ENCODE data around the gene GRAMD1A. TPM values are rescaled to one million over a fixed set of nuclear protein-coding genes. Genes with fewer than 3 reads are reported as not detected.

The GRAMD1A gene
- polyA plus RNA-seq, 3 donors from 2014 or later, result 6.7 to 19.1 (median 7.8) TPM

DNA sequence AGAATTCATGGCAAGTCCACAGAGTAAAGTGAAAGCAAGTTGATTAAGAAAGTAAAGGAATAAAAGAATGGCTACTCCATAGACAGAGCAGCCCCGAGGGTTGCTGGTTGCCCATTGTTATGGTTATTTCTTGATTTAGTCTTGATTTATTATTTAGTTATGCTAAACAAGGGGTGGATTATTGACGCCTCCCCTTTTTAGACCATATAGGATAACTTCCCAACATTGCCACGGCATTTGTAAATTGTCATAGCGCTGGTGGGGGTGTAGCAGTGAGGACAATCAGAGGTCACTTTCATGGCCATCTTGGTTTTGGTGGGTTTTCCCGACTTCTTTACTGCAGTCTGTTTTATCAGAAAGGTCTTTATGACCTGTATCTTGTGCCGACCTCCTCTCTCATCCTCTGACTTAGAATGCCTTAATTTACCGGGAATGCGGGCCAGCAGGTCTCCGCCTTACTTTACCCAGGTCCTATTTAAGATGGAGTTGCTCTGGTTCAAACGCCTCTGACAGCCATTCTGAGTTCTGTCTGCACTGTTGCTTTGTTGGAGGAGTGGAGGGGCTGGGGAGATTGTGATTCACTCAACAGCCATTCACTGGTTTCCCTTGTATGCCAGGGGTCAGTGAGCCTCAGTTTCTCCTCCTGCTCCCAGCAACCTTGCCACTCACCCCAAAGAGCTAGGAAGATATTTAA, 69.0 kb downstream of the GRAMD1A start:
- peaks cover 0 to 10% (median 2%) of the 10 kb centered on the region in 6 donors for H3K9me3 Mint-ChIP-seq
- peaks cover 2 to 3% (median 2%) of the 10 kb centered on the region in 3 donors for H3K27me3 Mint-ChIP-seq (ENCODE audit: low read depth in 3 of 3)
- H3K4me3 Mint-ChIP-seq, result no peak overlapping the region
- H3K27ac Mint-ChIP-seq, result no peak overlapping the region
- no peak for DNase-seq
- no peaks in the 10 kb centered on the region for H3K36me3 Mint-ChIP-seq
- peaks cover 7 to 9% of the 10 kb centered on the region in 2 donors for H3K4me1 Mint-ChIP-seq

- Mint-ChIP-seq H3K4me3 (no peak overlapping the region), H3K36me3 (no peaks in the 10 kb centered on the region), H3K27ac (no peak overlapping the region), H3K27me3 (ENCODE audit: low read depth in 3 of 3) (peaks cover 2 to 3% (median 2%) of the 10 kb centered on the region in 3 donors), H3K9me3 (peaks cover 0 to 10% (median 2%) of the 10 kb centered on the region in 6 donors), H3K4me1 (peaks cover 7 to 9% of the 10 kb centered on the region in 2 donors)
- no peak for DNase-seq
Measured at GRCh38 chr19:35069696-35070095, 69.6 kb downstream of the GRAMD1A start.

DNA sequence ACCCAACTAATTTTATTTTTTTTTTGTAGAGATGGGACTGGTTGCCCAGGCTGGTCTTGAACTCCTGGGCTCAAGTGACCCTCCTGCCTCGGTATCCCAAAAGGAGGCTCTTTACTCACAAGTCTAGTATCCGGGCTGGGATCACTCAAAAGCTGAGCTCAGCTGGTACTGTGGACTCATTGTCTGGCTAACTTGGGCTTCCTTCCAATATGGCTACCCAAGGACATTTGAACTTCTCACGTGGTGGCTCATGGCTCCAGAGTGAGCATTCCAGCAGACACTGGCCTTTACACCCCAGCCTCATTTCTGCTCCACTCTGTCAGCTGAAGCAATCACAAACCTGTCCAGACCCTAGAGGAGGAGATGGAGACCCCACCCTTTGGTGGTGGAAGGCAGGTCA, 70.3 kb downstream of the GRAMD1A start:
- peaks cover 0 to 10% (median 2%) of the 10 kb centered on the region in 6 donors for H3K9me3 Mint-ChIP-seq
- no peak for DNase-seq
- H3K27me3 Mint-ChIP-seq (ENCODE audit: low read depth in 3 of 3), result peaks cover 0 to 5% (median 2%) of the 10 kb centered on the region in 3 donors
- H3K36me3 Mint-ChIP-seq, result no peaks in the 10 kb centered on the region
- H3K4me1 Mint-ChIP-seq, result peaks cover 7 to 9% of the 10 kb centered on the region in 2 donors
- no peak overlapping the region for H3K27ac Mint-ChIP-seq
- no peak overlapping the region for H3K4me3 Mint-ChIP-seq

- H3K36me3 Mint-ChIP-seq, result peaks cover 0 to 5% (median 0%) of the 10 kb centered on the region in 3 donors
- no peak overlapping the region for H3K4me3 Mint-ChIP-seq
- peaks cover 0 to 10% (median 3%) of the 10 kb centered on the region in 6 donors for H3K9me3 Mint-ChIP-seq
- H3K4me1 Mint-ChIP-seq, result peaks cover 8 to 18% of the 10 kb centered on the region in 2 donors
- H3K27me3 Mint-ChIP-seq (ENCODE audit: low read depth in 3 of 3), result peaks cover 0 to 4% (median 0%) of the 10 kb centered on the region in 3 donors
- no peak for DNase-seq
- no peak overlapping the region for H3K27ac Mint-ChIP-seq
Measured at GRCh38 chr19:35073516-35073915, 73.4 kb downstream of the GRAMD1A start.

- no peak overlapping the region for H3K4me3 Mint-ChIP-seq
- H3K9me3 Mint-ChIP-seq, result peaks cover 0 to 10% (median 3%) of the 10 kb centered on the region in 6 donors
- H3K27me3 Mint-ChIP-seq (ENCODE audit: low read depth in 3 of 3), result peaks cover 0 to 4% (median 0%) of the 10 kb centered on the region in 3 donors
- H3K4me1 Mint-ChIP-seq, result peaks cover 8 to 18% of the 10 kb centered on the region in 2 donors
- H3K27ac Mint-ChIP-seq, result no peak overlapping the region
- peaks cover 0 to 5% (median 0%) of the 10 kb centered on the region in 3 donors for H3K36me3 Mint-ChIP-seq
- DNase-seq, result no peak
Measured at GRCh38 chr19:35073941-35074340, 73.8 kb downstream of the GRAMD1A start.

GRCh38 chr19:35074426-35075201, 74.5 kb downstream of the GRAMD1A start:
- Mint-ChIP-seq H3K4me1 (peaks cover 8 to 18% of the 10 kb centered on the region in 2 donors), H3K36me3 (peaks cover 0 to 5% (median 0%) of the 10 kb centered on the region in 3 donors), H3K4me3 (no peak overlapping the region), H3K27ac (no peak overlapping the region), H3K9me3 (peaks cover 0 to 10% (median 3%) of the 10 kb centered on the region in 6 donors), H3K27me3 (ENCODE audit: low read depth in 3 of 3) (peaks cover 0 to 4% (median 0%) of the 10 kb centered on the region in 3 donors)
- no peak for DNase-seq

- H3K9me3 Mint-ChIP-seq, result peaks cover 0 to 5% (median 3%) of the 10 kb centered on the region in 6 donors
- H3K27ac Mint-ChIP-seq, result no peak overlapping the region
- peaks cover 0 to 4% (median 0%) of the 10 kb centered on the region in 3 donors for H3K27me3 Mint-ChIP-seq (ENCODE audit: low read depth in 3 of 3)
- no peak for DNase-seq
- peaks cover 0 to 5% (median 0%) of the 10 kb centered on the region in 3 donors for H3K36me3 Mint-ChIP-seq
- peaks cover 8 to 18% of the 10 kb centered on the region in 2 donors for H3K4me1 Mint-ChIP-seq
- no peak overlapping the region for H3K4me3 Mint-ChIP-seq
Measured at GRCh38 chr19:35075202-35076025, 75.3 kb downstream of the GRAMD1A start.

DNA sequence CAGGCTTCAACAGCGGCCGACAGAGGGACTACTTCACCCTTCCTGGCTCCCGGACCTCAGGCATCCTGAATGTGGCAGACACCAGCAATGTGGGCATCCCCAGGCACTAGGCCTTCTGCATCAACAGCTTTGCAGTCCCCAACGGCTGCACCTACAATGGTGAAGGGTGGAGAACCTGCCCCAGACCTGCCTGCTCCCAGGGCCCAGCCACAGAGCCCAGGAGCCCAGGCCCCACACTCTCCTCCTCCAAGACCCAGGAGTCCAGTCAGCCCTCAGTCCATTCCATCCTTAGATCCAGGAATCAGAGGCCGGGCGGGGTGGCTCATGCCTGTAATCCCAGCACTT, 75.9 kb downstream of the GRAMD1A start:
- Mint-ChIP-seq H3K4me3 (no peak overlapping the region), H3K4me1 (peaks cover 8 to 18% of the 10 kb centered on the region in 2 donors), H3K27me3 (ENCODE audit: low read depth in 3 of 3) (peaks cover 0 to 6% (median 0%) of the 10 kb centered on the region in 3 donors), H3K27ac (no peak overlapping the region), H3K9me3 (peaks cover 0 to 2% (median 0%) of the 10 kb centered on the region in 6 donors), H3K36me3 (peaks cover 0 to 5% (median 0%) of the 10 kb centered on the region in 3 donors)
- no peak for DNase-seq

Other genes with a start within 250 kb of the GRAMD1A start
- 1 to 10 TPM; 4.0 to 8.9 (median 8.8) TPM for gene ZNF599, start 227.1 kb upstream of the GRAMD1A start, polyA plus RNA-seq
- 1 to 10 TPM; 3.7 to 6.2 (median 4.7) TPM for gene ZNF30, start 73.4 kb upstream of the GRAMD1A start, polyA plus RNA-seq
- 10 to 100 TPM in 2 of 3 donors, 1 to 10 TPM in 1; 8.4 to 17.2 (median 10.6) TPM for gene ZNF792, start 36.1 kb upstream of the GRAMD1A start, polyA plus RNA-seq
- gene SCN1B, start 30.1 kb downstream of the GRAMD1A start, polyA plus RNA-seq, result under 1 TPM; 0.27 to 0.83 (median 0.58) TPM
- gene HPN, start 41.4 kb downstream of the GRAMD1A start, polyA plus RNA-seq, result not detected
- gene FXYD3, start 115.5 kb downstream of the GRAMD1A start, polyA plus RNA-seq, result not detected
- gene LGI4, start 134.7 kb downstream of the GRAMD1A start, polyA plus RNA-seq, result not detected
- under 1 TPM in 2 of 3 donors, not detected in 1; 0.53 to 0.83 TPM for gene FXYD1, start 138.5 kb downstream of the GRAMD1A start, polyA plus RNA-seq
- gene FXYD7, start 142.9 kb downstream of the GRAMD1A start, polyA plus RNA-seq, result 1 to 10 TPM; 2.1 to 4.1 (median 2.5) TPM
- 100 to 1,000 TPM; 262 to 427 (median 346) TPM for gene FXYD5, start 154.4 kb downstream of the GRAMD1A start, polyA plus RNA-seq
- not detected for gene FAM187B, start 228.4 kb downstream of the GRAMD1A start, polyA plus RNA-seq
- gene LSR, start 248.7 kb downstream of the GRAMD1A start, polyA plus RNA-seq, result 10 to 100 TPM in 2 of 3 donors, 1 to 10 TPM in 1; 5.3 to 14.2 (median 11.8) TPM